ENCODE measurements around the gene ROPN1L.

The ROPN1L gene

GRCh38 chr5:10421896-10422691 is 19.6 kb upstream of the ROPN1L start:
- H3K27ac ChIP-seq (ENCODE audit: low read depth, low read length), result no peak overlapping the region
- no peak overlapping the region for H3K56ac ChIP-seq (ENCODE audit: low read length)
- no peak overlapping the region for H2AK5ac ChIP-seq (ENCODE audit: low read length)
- no peak overlapping the region for H3K23ac ChIP-seq (ENCODE audit: low read length)
- peaks cover 3% of the 10 kb centered on the region for H3K4me1 ChIP-seq (ENCODE audit: control insufficient read depth, low read depth, low read length)
- H3K9ac ChIP-seq (ENCODE audit: low read length), result no peak overlapping the region
- no peak overlapping the region for H3K4me3 ChIP-seq (ENCODE audit: low read length)
- peaks cover 10% of the 10 kb centered on the region for H3K36me3 ChIP-seq (ENCODE audit: control insufficient read depth, insufficient read depth, low read length)
- no CpG with 5 or more reads among the region's 12 CpGs for WGBS (ENCODE audit: extremely low coverage, insufficient coverage, low lambda C conversion rate)
- no peak overlapping the region for H3K4me2 ChIP-seq (ENCODE audit: low read length)
- H3K79me2 ChIP-seq (ENCODE audit: control insufficient read depth, insufficient read depth, low read length), result no peaks in the 10 kb centered on the region
- no peak overlapping the region for H3K18ac ChIP-seq (ENCODE audit: low read length)
- no peak overlapping the region for H2BK120ac ChIP-seq (ENCODE audit: low read depth, low read length)
- no peak overlapping the region for H4K8ac ChIP-seq (ENCODE audit: low read depth, low read length)
- H3K4ac ChIP-seq (ENCODE audit: low read depth, low read length), result no peak overlapping the region
- no peak overlapping the region for H4K5ac ChIP-seq (ENCODE audit: low read length)
- no peaks in the 10 kb centered on the region for H3K79me1 ChIP-seq (ENCODE audit: low read length)
- H3K27me3 ChIP-seq (ENCODE audit: insufficient read depth, low read length, poor library complexity), result no peaks in the 10 kb centered on the region
- DNase-seq, result peak; percentile 26
- H2BK15ac ChIP-seq (replicated peaks; ENCODE audit: low read depth), result no peak overlapping the region
- no peak overlapping the region for H2BK5ac ChIP-seq (ENCODE audit: low read length)

- Histone ChIP-seq H3K23ac (ENCODE audit: low read length) (no peak overlapping the region), H3K18ac (ENCODE audit: low read length) (no peak overlapping the region), H4K5ac (ENCODE audit: low read length) (no peak overlapping the region), H3K27me3 (ENCODE audit: insufficient read depth, low read length, poor library complexity) (no peaks in the 10 kb centered on the region), H2BK5ac (ENCODE audit: low read length) (no peak overlapping the region), H3K4ac (ENCODE audit: low read depth, low read length) (no peak overlapping the region), H3K36me3 (ENCODE audit: control insufficient read depth, insufficient read depth, low read length) (peaks cover 9% of the 10 kb centered on the region), H3K27ac (ENCODE audit: low read depth, low read length) (no peak overlapping the region), H2BK15ac (replicated peaks; ENCODE audit: low read depth) (no peak overlapping the region), H3K79me2 (ENCODE audit: control insufficient read depth, insufficient read depth, low read length) (no peaks in the 10 kb centered on the region), H3K4me1 (ENCODE audit: control insufficient read depth, low read depth, low read length) (peaks cover 3% of the 10 kb centered on the region), H2BK120ac (ENCODE audit: low read depth, low read length) (no peak overlapping the region), H3K56ac (ENCODE audit: low read length) (no peak overlapping the region), H3K9ac (ENCODE audit: low read length) (no peak overlapping the region), H2AK5ac (ENCODE audit: low read length) (no peak overlapping the region), H4K8ac (ENCODE audit: low read depth, low read length) (no peak overlapping the region), H3K4me2 (ENCODE audit: low read length) (no peak overlapping the region), H3K79me1 (ENCODE audit: low read length) (no peaks in the 10 kb centered on the region), H3K4me3 (ENCODE audit: low read length) (no peak overlapping the region)
- no CpG with 5 or more reads among the region's 2 CpGs for WGBS (ENCODE audit: extremely low coverage, insufficient coverage, low lambda C conversion rate)
- DNase-seq, result peak; percentile 33
Observed at GRCh38 chr5:10423022-10423421, 18.7 kb upstream of the ROPN1L start.

DNA sequence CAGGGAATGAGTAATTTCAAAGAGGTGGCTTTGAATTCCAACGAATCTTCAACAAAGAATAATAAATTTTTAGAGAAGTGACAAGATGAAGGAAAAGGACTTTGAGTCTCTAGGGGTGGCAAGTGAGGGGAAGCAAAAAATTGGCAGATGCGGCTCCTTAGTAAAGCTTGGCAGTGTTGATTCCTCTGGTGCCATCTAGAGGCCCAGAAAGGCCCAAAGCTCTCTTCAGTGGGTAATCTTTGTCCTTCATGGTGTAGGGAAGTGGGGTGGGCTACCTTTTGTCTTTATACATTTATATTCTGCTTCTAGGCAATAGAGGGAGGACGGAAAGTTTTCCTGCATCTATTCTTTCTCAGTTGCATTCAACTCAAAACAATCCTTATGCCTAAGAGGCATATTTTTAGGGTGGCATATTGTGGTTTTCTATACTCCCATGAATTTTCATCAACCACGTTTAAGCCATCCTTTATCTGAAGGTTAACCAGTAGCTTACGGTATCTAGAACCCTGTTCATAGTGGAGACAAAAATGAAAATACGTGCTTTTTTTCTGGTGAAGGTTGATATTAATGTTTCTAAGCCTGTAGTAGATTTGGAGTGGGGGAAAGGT is 17.5 kb upstream of the ROPN1L start:
- no peak overlapping the region for H3K4ac ChIP-seq (ENCODE audit: low read depth, low read length)
- DNase-seq, result peak; percentile 76
- no peak overlapping the region for H4K8ac ChIP-seq (ENCODE audit: low read depth, low read length)
- H3K4me3 ChIP-seq (ENCODE audit: low read length), result no peak overlapping the region
- H3K4me2 ChIP-seq (ENCODE audit: low read length), result no peak overlapping the region
- no peak overlapping the region for H2BK5ac ChIP-seq (ENCODE audit: low read length)
- H3K36me3 ChIP-seq (ENCODE audit: control insufficient read depth, insufficient read depth, low read length), result peaks cover 8% of the 10 kb centered on the region
- no peak overlapping the region for H3K18ac ChIP-seq (ENCODE audit: low read length)
- no peaks in the 10 kb centered on the region for H3K79me2 ChIP-seq (ENCODE audit: control insufficient read depth, insufficient read depth, low read length)
- no peaks in the 10 kb centered on the region for H3K79me1 ChIP-seq (ENCODE audit: low read length)
- no peak overlapping the region for H3K23ac ChIP-seq (ENCODE audit: low read length)
- H3K27ac ChIP-seq (ENCODE audit: low read depth, low read length), result no peak overlapping the region
- H3K27me3 ChIP-seq (ENCODE audit: insufficient read depth, low read length, poor library complexity), result no peaks in the 10 kb centered on the region
- no CpG with 5 or more reads among the region's 6 CpGs for WGBS (ENCODE audit: extremely low coverage, insufficient coverage, low lambda C conversion rate)
- H4K5ac ChIP-seq (ENCODE audit: low read length), result no peak overlapping the region
- H3K9ac ChIP-seq (ENCODE audit: low read length), result no peak overlapping the region
- H3K4me1 ChIP-seq (ENCODE audit: control insufficient read depth, low read depth, low read length), result peaks cover 3% of the 10 kb centered on the region
- no peak overlapping the region for H3K56ac ChIP-seq (ENCODE audit: low read length)
- no peak overlapping the region for H2BK120ac ChIP-seq (ENCODE audit: low read depth, low read length)
- H2BK15ac ChIP-seq (replicated peaks; ENCODE audit: low read depth), result no peak overlapping the region
- H2AK5ac ChIP-seq (ENCODE audit: low read length), result no peak overlapping the region

GRCh38 chr5:10427201-10427600 is 14.5 kb upstream of the ROPN1L start:
- Histone ChIP-seq H3K4me1 (ENCODE audit: control insufficient read depth, low read depth, low read length) (no peaks in the 10 kb centered on the region), H3K18ac (ENCODE audit: low read length) (no peak overlapping the region), H3K4ac (ENCODE audit: low read depth, low read length) (no peak overlapping the region), H3K4me3 (ENCODE audit: low read length) (no peak overlapping the region), H2BK120ac (ENCODE audit: low read depth, low read length) (no peak overlapping the region), H3K27me3 (ENCODE audit: insufficient read depth, low read length, poor library complexity) (no peaks in the 10 kb centered on the region), H3K79me2 (ENCODE audit: control insufficient read depth, insufficient read depth, low read length) (no peaks in the 10 kb centered on the region), H2AK5ac (ENCODE audit: low read length) (no peak overlapping the region), H2BK15ac (replicated peaks; ENCODE audit: low read depth) (no peak overlapping the region), H3K9ac (ENCODE audit: low read length) (no peak overlapping the region), H4K8ac (ENCODE audit: low read depth, low read length) (no peak overlapping the region), H3K4me2 (ENCODE audit: low read length) (no peak overlapping the region), H3K27ac (ENCODE audit: low read depth, low read length) (no peak overlapping the region), H3K36me3 (ENCODE audit: control insufficient read depth, insufficient read depth, low read length) (peaks cover 3% of the 10 kb centered on the region), H3K23ac (ENCODE audit: low read length) (no peak overlapping the region), H2BK5ac (ENCODE audit: low read length) (no peak overlapping the region), H3K56ac (ENCODE audit: low read length) (no peak overlapping the region), H4K5ac (ENCODE audit: low read length) (no peak overlapping the region), H3K79me1 (ENCODE audit: low read length) (no peaks in the 10 kb centered on the region)
- no peak for DNase-seq
- no CpG with 5 or more reads among the region's 2 CpGs for WGBS (ENCODE audit: extremely low coverage, insufficient coverage, low lambda C conversion rate)

GRCh38 chr5:10427978-10428377 is 13.7 kb upstream of the ROPN1L start:
- no CpG with 5 or more reads among the region's 2 CpGs for WGBS (ENCODE audit: extremely low coverage, insufficient coverage, low lambda C conversion rate)
- no peak for DNase-seq
- no peak overlapping the region for H3K23ac ChIP-seq (ENCODE audit: low read length)

More at GRCh38 chr5:10427978-10428377, 13.7 kb upstream of the ROPN1L start:
- H3K4me1 ChIP-seq (ENCODE audit: control insufficient read depth, low read depth, low read length), result no peaks in the 10 kb centered on the region
- H3K79me2 ChIP-seq (ENCODE audit: control insufficient read depth, insufficient read depth, low read length), result no peaks in the 10 kb centered on the region
- no peak overlapping the region for H3K56ac ChIP-seq (ENCODE audit: low read length)
- no peak overlapping the region for H4K8ac ChIP-seq (ENCODE audit: low read depth, low read length)
- no peak overlapping the region for H3K18ac ChIP-seq (ENCODE audit: low read length)
- no peak overlapping the region for H2BK5ac ChIP-seq (ENCODE audit: low read length)
- peaks cover 3% of the 10 kb centered on the region for H3K36me3 ChIP-seq (ENCODE audit: control insufficient read depth, insufficient read depth, low read length)
- H3K27me3 ChIP-seq (ENCODE audit: insufficient read depth, low read length, poor library complexity), result no peaks in the 10 kb centered on the region
- H2AK5ac ChIP-seq (ENCODE audit: low read length), result no peak overlapping the region
- H3K4me3 ChIP-seq (ENCODE audit: low read length), result no peak overlapping the region
- H2BK120ac ChIP-seq (ENCODE audit: low read depth, low read length), result no peak overlapping the region
- no peaks in the 10 kb centered on the region for H3K79me1 ChIP-seq (ENCODE audit: low read length)
- H3K9ac ChIP-seq (ENCODE audit: low read length), result no peak overlapping the region
- H2BK15ac ChIP-seq (replicated peaks; ENCODE audit: low read depth), result no peak overlapping the region
- no peak overlapping the region for H4K5ac ChIP-seq (ENCODE audit: low read length)
- H3K4me2 ChIP-seq (ENCODE audit: low read length), result no peak overlapping the region
- no peak overlapping the region for H3K4ac ChIP-seq (ENCODE audit: low read depth, low read length)
- no peak overlapping the region for H3K27ac ChIP-seq (ENCODE audit: low read depth, low read length)

All from mesendoderm (in vitro differentiated cells).